C4-2B (cell line): ENCODE measurements around the gene KRTAP6-2.

ENCODE experiments used
- H3K27ac ChIP-seq: fragments of 450-650 bp; 2 replicates; pipeline ENCODE4 v1.5.1; 2017
- ZFX ChIP-seq: fragments of 450-650 bp; IDR thresholded peaks from 2 replicates; pipeline ENCODE4 v1.6.1; 2017
- TF ChIP-seq, protein P1 (sequence below): fragments of 450-650 bp; conservative IDR thresholded peaks from 2 replicates; pipeline ENCODE4 v1.5.1; 2017; ENCODE audit warnings: mild to moderate bottlenecking

KRTAP6-2 gene

DNA sequence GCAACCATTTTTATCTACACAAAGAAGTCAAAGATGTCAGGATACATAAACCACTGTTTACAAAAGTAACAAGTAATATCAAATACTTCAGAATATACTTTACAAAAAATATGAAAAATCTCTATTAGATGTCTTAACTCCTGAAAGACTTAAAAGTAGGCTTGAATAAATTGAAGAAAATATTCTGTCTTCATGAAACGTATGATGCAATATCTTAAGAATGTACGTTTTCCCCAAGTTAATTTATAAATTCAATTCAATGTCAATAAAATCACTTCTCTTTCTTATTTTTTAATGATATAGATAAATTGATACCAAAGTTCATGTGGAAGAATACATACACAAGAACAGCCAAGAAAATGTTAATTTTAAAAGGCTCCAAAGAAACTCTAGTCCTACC, 43.6 kb downstream of the KRTAP6-2 start:
- TF ChIP-seq, protein P1, sequence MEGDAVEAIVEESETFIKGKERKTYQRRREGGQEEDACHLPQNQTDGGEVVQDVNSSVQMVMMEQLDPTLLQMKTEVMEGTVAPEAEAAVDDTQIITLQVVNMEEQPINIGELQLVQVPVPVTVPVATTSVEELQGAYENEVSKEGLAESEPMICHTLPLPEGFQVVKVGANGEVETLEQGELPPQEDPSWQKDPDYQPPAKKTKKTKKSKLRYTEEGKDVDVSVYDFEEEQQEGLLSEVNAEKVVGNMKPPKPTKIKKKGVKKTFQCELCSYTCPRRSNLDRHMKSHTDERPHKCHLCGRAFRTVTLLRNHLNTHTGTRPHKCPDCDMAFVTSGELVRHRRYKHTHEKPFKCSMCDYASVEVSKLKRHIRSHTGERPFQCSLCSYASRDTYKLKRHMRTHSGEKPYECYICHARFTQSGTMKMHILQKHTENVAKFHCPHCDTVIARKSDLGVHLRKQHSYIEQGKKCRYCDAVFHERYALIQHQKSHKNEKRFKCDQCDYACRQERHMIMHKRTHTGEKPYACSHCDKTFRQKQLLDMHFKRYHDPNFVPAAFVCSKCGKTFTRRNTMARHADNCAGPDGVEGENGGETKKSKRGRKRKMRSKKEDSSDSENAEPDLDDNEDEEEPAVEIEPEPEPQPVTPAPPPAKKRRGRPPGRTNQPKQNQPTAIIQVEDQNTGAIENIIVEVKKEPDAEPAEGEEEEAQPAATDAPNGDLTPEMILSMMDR, result no peak
- TF ChIP-seq ZFX, result no peak
- no peak overlapping the region for H3K27ac ChIP-seq

DNA sequence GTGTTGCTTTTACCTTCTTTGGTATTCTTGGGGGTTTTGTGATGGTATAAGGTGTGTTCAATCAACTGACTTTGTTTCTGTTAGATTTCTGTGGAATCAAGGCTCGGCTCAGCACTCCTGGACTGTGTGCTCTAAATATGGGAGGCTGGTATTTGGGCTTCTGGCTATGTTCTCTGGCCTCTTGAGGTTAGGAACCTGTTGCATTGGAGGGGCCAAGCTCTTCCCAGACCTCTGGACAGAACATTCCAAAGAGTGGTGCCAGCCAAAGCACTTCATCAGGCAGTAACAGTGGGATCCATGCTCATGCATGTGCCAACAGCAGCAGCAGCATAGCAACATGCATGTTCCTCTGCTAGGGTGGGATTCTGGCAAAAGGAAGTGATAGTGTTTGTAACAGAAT, 45.9 kb downstream of the KRTAP6-2 start:
- H3K27ac ChIP-seq, result no peak overlapping the region
- TF ChIP-seq, protein P1, result no peak
- no peak for TF ChIP-seq ZFX
